Parathyroid adenoma (tissue), 2 donors: ENCODE data around the gene PSME2.

Experiments used
- H2AFZ ChIP-seq: fragments of 300-600 bp; sonication (generic); one replicate; pipeline ENCODE4 v1.7.0; 2017; ENCODE audit warnings: antibody characterized with exemption, mild to moderate bottlenecking
- H3K27ac ChIP-seq: fragments of 300-600 bp; sonication (generic); one replicate; pipeline ENCODE4 v1.7.0; 2017
- H3K27me3 ChIP-seq: fragments of 300-600 bp; sonication (generic); one replicate; pipeline ENCODE4 v1.7.0; 2017; ENCODE audit warnings: low read length; ENCODE audit not compliant: control insufficient read depth, insufficient read depth
- H3K36me3 ChIP-seq: fragments of 300-600 bp; sonication (generic); one replicate; pipeline ENCODE4 v1.7.0; 2017; ENCODE audit warnings: low read length; ENCODE audit not compliant: control insufficient read depth, insufficient read depth
- H3K4me1 ChIP-seq: fragments of 300-600 bp; sonication (generic); one replicate; pipeline ENCODE4 v1.7.0; 2017; ENCODE audit warnings: control low read depth
- H3K4me2 ChIP-seq: fragments of 300-600 bp; sonication (generic); one replicate; pipeline ENCODE4 v1.7.0; 2017; ENCODE audit warnings: low read length
- H3K4me3 ChIP-seq: fragments of 300-600 bp; sonication (generic); one replicate; pipeline ENCODE4 v1.7.0; 2017; ENCODE audit warnings: low read depth, low read length
- H3K79me2 ChIP-seq: fragments of 300-600 bp; sonication (generic); one replicate; pipeline ENCODE4 v1.7.0; 2017; ENCODE audit warnings: control low read depth
- H3K9ac ChIP-seq: fragments of 300-600 bp; sonication (generic); one replicate; pipeline ENCODE4 v1.7.0; 2017; ENCODE audit warnings: mild to moderate bottlenecking
- H3K9me3 ChIP-seq: fragments of 300-600 bp; sonication (generic); one replicate; pipeline ENCODE4 v1.7.0; 2017; ENCODE audit warnings: low read length; ENCODE audit not compliant: control insufficient read depth
- CTCF ChIP-seq: fragments of 300-600 bp; sonication (generic); IDR thresholded peaks from one replicate; pipeline ENCODE4 v1.7.0; 2017; ENCODE audit warnings: antibody characterized with exemption, mild to moderate bottlenecking
- donor health status: primary hyperparathyroidism.

PSME2 gene

GRCh38 chr14:24098927-24099813, 47.2 kb downstream of the PSME2 start:
- Histone ChIP-seq H3K4me3 (no peak overlapping the region), H3K27ac (peak overlapping the region; percentile 62), H3K36me3 (no peaks in the 10 kb centered on the region), H3K27me3 (no peaks in the 10 kb centered on the region), H3K9ac (no peak overlapping the region), H2AFZ (peak overlapping the region; percentile 34), H3K4me1 (peaks cover 18% of the 10 kb centered on the region), H3K9me3 (no peaks in the 10 kb centered on the region), H3K4me2 (no peak overlapping the region), H3K79me2 (peaks cover 18% of the 10 kb centered on the region)
- no peak for TF ChIP-seq CTCF

- Histone ChIP-seq H3K27me3 (no peaks in the 10 kb centered on the region), H3K4me3 (no peak overlapping the region), H3K27ac (peak overlapping the region; percentile 62), H2AFZ (no peak overlapping the region), H3K4me1 (peaks cover 23% of the 10 kb centered on the region), H3K36me3 (no peaks in the 10 kb centered on the region), H3K79me2 (peaks cover 14% of the 10 kb centered on the region), H3K9me3 (no peaks in the 10 kb centered on the region), H3K9ac (no peak overlapping the region), H3K4me2 (no peak overlapping the region)
- TF ChIP-seq CTCF: no peak
Observed at GRCh38 chr14:24098229-24098926, 48.0 kb downstream of the PSME2 start.

GRCh38 chr14:24096545-24097181, 49.7 kb downstream of the PSME2 start:
- H3K27ac ChIP-seq: peak overlapping the region; percentile 98
- no peak overlapping the region for H2AFZ ChIP-seq
- no peaks in the 10 kb centered on the region for H3K27me3 ChIP-seq
- H3K9me3 ChIP-seq: no peaks in the 10 kb centered on the region
- H3K79me2 ChIP-seq: peaks cover 11% of the 10 kb centered on the region
- H3K4me1 ChIP-seq: peaks cover 23% of the 10 kb centered on the region
- no peak overlapping the region for H3K4me2 ChIP-seq
- no peaks in the 10 kb centered on the region for H3K36me3 ChIP-seq
- no peak overlapping the region for H3K4me3 ChIP-seq
- TF ChIP-seq CTCF: no peak
- H3K9ac ChIP-seq: no peak overlapping the region

GRCh38 chr14:24095271-24096068, 50.9 kb downstream of the PSME2 start:
- H3K36me3 ChIP-seq: no peaks in the 10 kb centered on the region
- TF ChIP-seq CTCF: no peak
- peaks cover 23% of the 10 kb centered on the region for H3K4me1 ChIP-seq
- H3K4me3 ChIP-seq: peak overlapping the region; percentile 95
- H3K79me2 ChIP-seq: peaks cover 11% of the 10 kb centered on the region
- H3K9ac ChIP-seq: peak overlapping the region; percentile 88
- no peaks in the 10 kb centered on the region for H3K9me3 ChIP-seq
- peak overlapping the region; percentile 98 for H3K27ac ChIP-seq
- H3K4me2 ChIP-seq: peak overlapping the region; percentile 100
- H3K27me3 ChIP-seq: no peaks in the 10 kb centered on the region
- H2AFZ ChIP-seq: peak overlapping the region; percentile 93
